Measurements from ENCODE around the gene LIN37. TPM values are rescaled to one million over a fixed set of nuclear protein-coding genes. Genes with fewer than 3 reads are reported as not detected.

The LIN37 gene
- total RNA-seq, 1 donor from 2014 or later = 11.9 TPM

GRCh38 chr19:35710784-35711723 lies 37.3 kb upstream of the LIN37 start:
- Mint-ChIP-seq H3K9me3 (ENCODE audit: low read depth) (no peaks in the 10 kb centered on the region), H3K36me3 (ENCODE audit: low read depth) (no peaks in the 10 kb centered on the region), H3K4me3 (ENCODE audit: unreplicated experiment) (no peak overlapping the region), H3K27ac (ENCODE audit: unreplicated experiment) (no peak overlapping the region), H3K4me1 (ENCODE audit: low read depth) (peaks cover 8% of the 10 kb centered on the region), H3K27me3 (ENCODE audit: low read depth) (no peaks in the 10 kb centered on the region)
- DNase-seq (ENCODE audit: low spot score) = no peak
- TF ChIP-seq CTCF (IDR thresholded peaks at IDR 0.05) = no peak

GRCh38 chr19:35712567-35713505 lies 35.5 kb upstream of the LIN37 start:
- no peak for DNase-seq (ENCODE audit: low spot score)
- H3K4me1 Mint-ChIP-seq (ENCODE audit: low read depth) = peaks cover 17% of the 10 kb centered on the region
- no peaks in the 10 kb centered on the region for H3K36me3 Mint-ChIP-seq (ENCODE audit: low read depth)
- H3K9me3 Mint-ChIP-seq (ENCODE audit: low read depth) = no peaks in the 10 kb centered on the region
- no peak for TF ChIP-seq CTCF (IDR thresholded peaks at IDR 0.05)
- H3K4me3 Mint-ChIP-seq (ENCODE audit: unreplicated experiment) = no peak overlapping the region
- H3K27ac Mint-ChIP-seq (ENCODE audit: unreplicated experiment) = no peak overlapping the region
- no peaks in the 10 kb centered on the region for H3K27me3 Mint-ChIP-seq (ENCODE audit: low read depth)

- no peak overlapping the region for H3K27ac Mint-ChIP-seq (ENCODE audit: unreplicated experiment)
- DNase-seq (ENCODE audit: low spot score) = no peak
- no peak for TF ChIP-seq CTCF (IDR thresholded peaks at IDR 0.05)
- H3K27me3 Mint-ChIP-seq (ENCODE audit: low read depth) = no peaks in the 10 kb centered on the region
- no peaks in the 10 kb centered on the region for H3K36me3 Mint-ChIP-seq (ENCODE audit: low read depth)
- H3K9me3 Mint-ChIP-seq (ENCODE audit: low read depth) = no peaks in the 10 kb centered on the region
- H3K4me3 Mint-ChIP-seq (ENCODE audit: unreplicated experiment) = no peak overlapping the region
- H3K4me1 Mint-ChIP-seq (ENCODE audit: low read depth) = peaks cover 17% of the 10 kb centered on the region
Measured at GRCh38 chr19:35713506-35713850, 34.9 kb upstream of the LIN37 start.

- H3K27ac Mint-ChIP-seq (ENCODE audit: unreplicated experiment) = no peak overlapping the region
- H3K4me1 Mint-ChIP-seq (ENCODE audit: low read depth) = peaks cover 20% of the 10 kb centered on the region
- no peak overlapping the region for H3K4me3 Mint-ChIP-seq (ENCODE audit: unreplicated experiment)
Measured at GRCh38 chr19:35713904-35714495, 34.4 kb upstream of the LIN37 start.

More at GRCh38 chr19:35713904-35714495, 34.4 kb upstream of the LIN37 start:
- Mint-ChIP-seq H3K9me3 (ENCODE audit: low read depth) (no peaks in the 10 kb centered on the region), H3K27me3 (ENCODE audit: low read depth) (no peaks in the 10 kb centered on the region), H3K36me3 (ENCODE audit: low read depth) (no peaks in the 10 kb centered on the region)
- no peak for TF ChIP-seq CTCF (IDR thresholded peaks at IDR 0.05)
- no peak for DNase-seq (ENCODE audit: low spot score)
